Activated CD4-positive, alpha-beta memory T cell treated with anti-CD3 and anti-CD28 coated beads, Interleukin-2, amount 10 ng/mL, durations not matched to agents 7 days and 5 days (primary cell): ENCODE data around the gene VANGL2. TPM values are rescaled to one million over a fixed set of nuclear protein-coding genes. Genes with fewer than 3 reads are reported as not detected.

ENCODE experiments used
- CTCF ChIA-PET: fragments of 350-600 bp; sonication (Branson Sonifier 250); formaldehyde crosslinking; loops from one replicate; lab custom pipeline; 2021; ENCODE audit warnings: antibody characterized with exemption, inconsistent platforms; lab: Charles Lee
- POLR2A ChIA-PET: fragments of 350-600 bp; sonication (Branson Sonifier 250); formaldehyde crosslinking; loops from one replicate; lab custom pipeline; 2021; ENCODE audit warnings: antibody characterized with exemption; lab: Charles Lee
- DNase-seq: peaks from one replicate; pipeline ENCODE4 v3.0.0-alpha.2; 2020
- H3K27ac Mint-ChIP-seq: one replicate; pipeline ENCODE4 v1.8.0; 2021; ENCODE audit warnings: mild to moderate bottlenecking, mixed read lengths
- H3K27me3 Mint-ChIP-seq: one replicate; pipeline ENCODE4 v1.8.0; 2021; ENCODE audit warnings: mixed read lengths
- H3K36me3 Mint-ChIP-seq: one replicate; pipeline ENCODE4 v1.8.0; 2021; ENCODE audit warnings: low read depth, mixed read lengths
- H3K4me1 Mint-ChIP-seq: one replicate; pipeline ENCODE4 v1.8.0; 2021; ENCODE audit warnings: mixed read lengths
- H3K4me3 Mint-ChIP-seq: one replicate; pipeline ENCODE4 v1.8.0; 2021; ENCODE audit warnings: mild to moderate bottlenecking, mixed read lengths
- H3K9me3 Mint-ChIP-seq: one replicate; pipeline ENCODE4 v1.8.0; 2021; ENCODE audit warnings: mixed read lengths
- total RNA-seq, 2 experiments: library from RNA; stranded (reverse); gene quantifications; one replicate each; pipeline ENCODE4 v1.2.3, GENCODE V29; 2021

Gene VANGL2
- total RNA-seq, 2 experiments from 2014 or later: not detected

GRCh38 chr1:160455153-160455517 lies 54.8 kb downstream of the VANGL2 start:
- no peak for DNase-seq
- Mint-ChIP-seq H3K27me3 (no peaks in the 10 kb centered on the region), H3K36me3 (peaks cover 3% of the 10 kb centered on the region), H3K4me1 (peaks cover 76% of the 10 kb centered on the region), H3K4me3 (no peak overlapping the region), H3K27ac (peak overlapping the region; percentile 50), H3K9me3 (peaks cover under 1% of the 10 kb centered on the region)
- ChIA-PET CTCF (interaction anchor here (1.2 to 1.4 kb wide), 2 partner anchors 11 to 15 kb away, joined by 3 read pairs; no protein-coding TSS in a partner anchor), POLR2A (interaction anchor here (0.7 to 1.7 kb wide), 5 partner anchors 8 to 17 kb away, joined by 3 to 5 read pairs (median 3); no protein-coding TSS in a partner anchor)

- Mint-ChIP-seq H3K4me3 (no peak overlapping the region), H3K9me3 (no peaks in the 10 kb centered on the region), H3K27me3 (no peaks in the 10 kb centered on the region), H3K27ac (peak overlapping the region; percentile 82), H3K36me3 (no peaks in the 10 kb centered on the region), H3K4me1 (peaks cover 72% of the 10 kb centered on the region)
- DNase-seq: no peak
- ChIA-PET CTCF (interaction anchor here (0.5 kb wide), 1 partner anchor 534 kb away, joined by 3 read pairs; no protein-coding TSS in a partner anchor), POLR2A (interaction anchor here (1.3 kb wide), 1 partner anchor 21 kb away, joined by 3 read pairs; no protein-coding TSS in a partner anchor)
Observed at GRCh38 chr1:160459056-160459455, 58.7 kb downstream of the VANGL2 start.

- CTCF ChIA-PET: no interaction called here
- POLR2A ChIA-PET: interaction anchor here (1.3 to 1.4 kb wide), 2 partner anchors 8 to 22 kb away, joined by 3 to 6 read pairs; no protein-coding TSS in a partner anchor
- peak overlapping the region; percentile 82 for H3K27ac Mint-ChIP-seq
Observed at GRCh38 chr1:160459687-160460086, 59.3 kb downstream of the VANGL2 start.

GRCh38 chr1:160460214-160460642 lies 59.9 kb downstream of the VANGL2 start:
- peaks cover 2% of the 10 kb centered on the region for H3K36me3 Mint-ChIP-seq
- H3K9me3 Mint-ChIP-seq: no peaks in the 10 kb centered on the region
- POLR2A ChIA-PET: interaction anchor here (1.4 kb wide), 2 partner anchors 9 to 10 kb away, joined by 6 read pairs; no protein-coding TSS in a partner anchor
- no peaks in the 10 kb centered on the region for H3K27me3 Mint-ChIP-seq
- H3K27ac Mint-ChIP-seq: peak overlapping the region; percentile 82
- no peak for DNase-seq
- peaks cover 64% of the 10 kb centered on the region for H3K4me1 Mint-ChIP-seq
- H3K4me3 Mint-ChIP-seq: peak overlapping the region; percentile 63
- CTCF ChIA-PET: no interaction called here

More at GRCh38 chr1:160459687-160460086, 59.3 kb downstream of the VANGL2 start:
- Mint-ChIP-seq H3K4me3 (peak overlapping the region; percentile 63), H3K36me3 (no peaks in the 10 kb centered on the region), H3K9me3 (no peaks in the 10 kb centered on the region), H3K4me1 (peaks cover 68% of the 10 kb centered on the region), H3K27me3 (no peaks in the 10 kb centered on the region)
- DNase-seq: no peak

GRCh38 chr1:160460683-160461287 lies 60.4 kb downstream of the VANGL2 start:
- POLR2A ChIA-PET: interaction anchor here (1.4 kb wide), 2 partner anchors 9 to 10 kb away, joined by 6 read pairs; no protein-coding TSS in a partner anchor

GRCh38 chr1:160465123-160465522 lies 64.8 kb downstream of the VANGL2 start:
- no peak overlapping the region for H3K27ac Mint-ChIP-seq
- no peak for DNase-seq
- no peak overlapping the region for H3K4me3 Mint-ChIP-seq
- no peaks in the 10 kb centered on the region for H3K9me3 Mint-ChIP-seq
- peaks cover 52% of the 10 kb centered on the region for H3K4me1 Mint-ChIP-seq
- POLR2A ChIA-PET: interaction anchor here (1.0 to 1.5 kb wide), 2 partner anchors 10 to 18 kb away, joined by 3 to 5 read pairs; no protein-coding TSS in a partner anchor
- CTCF ChIA-PET: interaction anchor here (1.2 to 1.7 kb wide), 2 partner anchors 11 to 13 kb away, joined by 3 to 5 read pairs; no protein-coding TSS in a partner anchor
- H3K27me3 Mint-ChIP-seq: no peaks in the 10 kb centered on the region
- peaks cover 12% of the 10 kb centered on the region for H3K36me3 Mint-ChIP-seq

More at GRCh38 chr1:160460683-160461287, 60.4 kb downstream of the VANGL2 start:
- H3K27ac Mint-ChIP-seq: peak overlapping the region; percentile 82
- H3K36me3 Mint-ChIP-seq: peaks cover 7% of the 10 kb centered on the region
- DNase-seq: no peak
- no peaks in the 10 kb centered on the region for H3K27me3 Mint-ChIP-seq
- CTCF ChIA-PET: no interaction called here
- peaks cover 62% of the 10 kb centered on the region for H3K4me1 Mint-ChIP-seq
- H3K9me3 Mint-ChIP-seq: no peaks in the 10 kb centered on the region
- peak overlapping the region; percentile 63 for H3K4me3 Mint-ChIP-seq

DNA sequence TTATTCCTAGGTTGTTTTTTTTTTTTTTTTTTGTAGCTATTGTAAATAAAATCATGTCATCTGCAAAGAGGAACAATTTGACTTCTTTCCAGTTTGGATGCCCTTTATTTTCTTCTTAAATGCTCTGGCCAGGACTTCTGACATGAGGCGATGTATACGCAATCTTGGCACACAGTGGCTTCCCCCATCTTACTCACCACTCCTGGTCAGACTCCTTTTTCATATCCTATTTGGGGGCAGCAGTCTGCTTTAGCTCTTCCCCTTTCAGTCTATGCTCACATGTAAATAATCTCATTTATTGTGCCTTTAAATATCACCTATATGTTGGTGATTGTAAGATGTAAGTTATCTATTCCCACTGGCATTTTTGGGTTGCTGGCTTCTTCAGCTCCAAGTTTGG lies 66.6 kb downstream of the VANGL2 start:
- POLR2A ChIA-PET: interaction anchor here (0.6 to 1.5 kb wide), 3 partner anchors 14 to 23 kb away, joined by 3 to 4 read pairs (median 3); no protein-coding TSS in a partner anchor
- Mint-ChIP-seq H3K27ac (no peak overlapping the region), H3K9me3 (no peaks in the 10 kb centered on the region), H3K27me3 (no peaks in the 10 kb centered on the region), H3K4me3 (no peak overlapping the region), H3K36me3 (peaks cover 12% of the 10 kb centered on the region), H3K4me1 (peaks cover 39% of the 10 kb centered on the region)
- DNase-seq: no peak
- CTCF ChIA-PET: interaction anchor here (0.6 to 1.3 kb wide), 2 partner anchors 14 to 67 kb away, joined by 3 to 4 read pairs; no protein-coding TSS in a partner anchor

- no peaks in the 10 kb centered on the region for H3K27me3 Mint-ChIP-seq
- no peak overlapping the region for H3K27ac Mint-ChIP-seq
- H3K9me3 Mint-ChIP-seq: no peaks in the 10 kb centered on the region
- H3K4me1 Mint-ChIP-seq: peaks cover 37% of the 10 kb centered on the region
- no peak overlapping the region for H3K4me3 Mint-ChIP-seq
- CTCF ChIA-PET: interaction anchor here (1.3 kb wide), 1 partner anchor 14 kb away, joined by 4 read pairs; no protein-coding TSS in a partner anchor
- peaks cover 12% of the 10 kb centered on the region for H3K36me3 Mint-ChIP-seq
- POLR2A ChIA-PET: interaction anchor here (1.0 to 1.5 kb wide), 2 partner anchors 13 to 107 kb away, joined by 3 to 4 read pairs; no protein-coding TSS in a partner anchor
- no peak for DNase-seq
Observed at GRCh38 chr1:160467576-160467975, 67.2 kb downstream of the VANGL2 start.

DNA sequence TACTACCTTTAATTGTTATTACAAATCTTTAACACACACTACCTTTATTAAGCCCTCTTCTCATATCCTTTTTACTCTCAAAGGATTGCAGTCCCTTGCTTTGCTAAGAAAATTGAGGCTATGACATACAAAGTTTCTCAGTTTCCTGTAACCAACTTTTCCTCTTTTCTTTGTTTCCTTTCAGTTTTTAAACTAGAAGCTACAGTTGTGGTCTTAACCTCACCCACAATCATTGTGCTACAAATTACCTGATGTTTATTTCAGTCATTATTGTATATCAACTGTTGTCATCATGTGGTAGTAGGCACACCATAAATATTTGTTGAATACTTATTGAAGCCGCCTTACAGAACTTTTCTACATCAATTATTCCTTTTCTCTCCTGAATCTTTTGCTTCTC lies 70.9 kb downstream of the VANGL2 start:
- DNase-seq: no peak
- Mint-ChIP-seq H3K4me3 (no peak overlapping the region), H3K27me3 (no peaks in the 10 kb centered on the region), H3K27ac (no peak overlapping the region), H3K36me3 (peaks cover 3% of the 10 kb centered on the region), H3K4me1 (peaks cover 17% of the 10 kb centered on the region), H3K9me3 (no peaks in the 10 kb centered on the region)
- CTCF ChIA-PET: interaction anchor here (1.4 kb wide), 1 partner anchor 19 kb away, joined by 5 read pairs; no protein-coding TSS in a partner anchor
- POLR2A ChIA-PET: interaction anchor here (1.3 to 1.4 kb wide), 2 partner anchors 10 to 16 kb away, joined by 4 to 6 read pairs; no protein-coding TSS in a partner anchor

- H3K4me1 Mint-ChIP-seq: peaks cover 10% of the 10 kb centered on the region
- no peak for DNase-seq
- no peak overlapping the region for H3K27ac Mint-ChIP-seq
- H3K4me3 Mint-ChIP-seq: no peak overlapping the region
- peaks cover 3% of the 10 kb centered on the region for H3K36me3 Mint-ChIP-seq
- CTCF ChIA-PET: no interaction called here
- POLR2A ChIA-PET: no interaction called here
- H3K27me3 Mint-ChIP-seq: no peaks in the 10 kb centered on the region
- H3K9me3 Mint-ChIP-seq: no peaks in the 10 kb centered on the region
Observed at GRCh38 chr1:160472112-160472511, 71.7 kb downstream of the VANGL2 start.

GRCh38 chr1:160474392-160475242 lies 74.3 kb downstream of the VANGL2 start:
- ChIA-PET CTCF (no interaction called here), POLR2A (interaction anchor here (1.0 to 2.0 kb wide), 5 partner anchors 9 to 66 kb away, joined by 3 to 7 read pairs (median 3); partner anchors contain the start of gene SLAMF6)
- H3K4me3 Mint-ChIP-seq: no peak overlapping the region
- peaks cover 4% of the 10 kb centered on the region for H3K9me3 Mint-ChIP-seq
- no peak for DNase-seq
- peaks cover 4% of the 10 kb centered on the region for H3K4me1 Mint-ChIP-seq
- H3K36me3 Mint-ChIP-seq: peaks cover 4% of the 10 kb centered on the region
- H3K27me3 Mint-ChIP-seq: peaks cover 4% of the 10 kb centered on the region
- no peak overlapping the region for H3K27ac Mint-ChIP-seq
